NCI-H146 treated with DMSO at 0.1 percent for 48 hours (cell line): ENCODE results near the gene SLC50A1.
"Not testable (repeated sequence)": the region's sequence is repeated elsewhere in the genome, so short reads cannot be mapped to it uniquely, and the experiment has no call there.

Experiments
- DNase-seq: peaks from one replicate; lab custom pipeline; 2025; ENCODE audit not compliant: unreplicated experiment; lab: John Stamatoyannopoulos, UW

SLC50A1 gene

GRCh38 chr1:155116113-155116764, 19.4 kb upstream of the SLC50A1 start:
- no peak for DNase-seq

DNA sequence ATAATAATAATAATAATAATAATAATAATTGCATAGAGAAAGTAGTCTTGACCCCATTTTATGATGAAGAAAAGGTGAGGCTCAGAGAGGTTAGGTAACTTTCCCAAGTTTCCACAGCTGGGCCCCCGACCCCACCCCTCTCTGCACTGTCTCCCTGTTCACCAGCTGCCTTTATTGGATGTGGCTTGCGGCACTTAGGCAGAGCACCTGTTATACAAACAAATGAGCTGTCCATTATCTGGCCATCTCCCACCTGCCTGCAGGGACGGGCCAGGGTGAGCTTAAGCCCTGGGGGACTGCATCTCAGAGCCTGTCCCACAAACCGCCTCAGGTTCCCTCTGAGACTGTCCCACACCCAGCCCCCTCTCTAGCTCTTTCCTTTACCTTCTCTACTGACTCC, 18.0 kb upstream of the SLC50A1 start:
- peak; percentile 70 for DNase-seq

DNA sequence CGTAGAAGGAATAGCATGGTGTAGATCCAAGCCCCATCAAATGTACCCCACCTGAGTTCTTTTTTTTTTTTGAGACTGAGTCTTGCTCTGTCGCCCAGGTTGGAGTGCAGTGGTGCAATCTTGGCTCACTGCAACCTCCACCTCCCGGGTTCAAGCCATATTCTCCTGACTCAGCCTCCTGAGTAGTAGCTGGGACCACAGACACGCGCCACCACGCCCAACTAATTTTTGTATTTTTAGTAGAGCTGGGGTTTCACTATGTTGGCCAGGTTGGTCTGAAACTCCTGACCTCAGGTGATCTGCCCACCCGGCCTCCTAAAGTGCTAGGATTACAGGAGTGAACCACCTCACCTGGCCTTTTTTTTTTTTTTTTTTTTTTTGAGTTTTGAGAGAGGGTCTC, 17.6 kb upstream of the SLC50A1 start:
- not testable (repeated sequence) for DNase-seq

GRCh38 chr1:155120253-155120652, 15.4 kb upstream of the SLC50A1 start:
- DNase-seq = no peak

DNA sequence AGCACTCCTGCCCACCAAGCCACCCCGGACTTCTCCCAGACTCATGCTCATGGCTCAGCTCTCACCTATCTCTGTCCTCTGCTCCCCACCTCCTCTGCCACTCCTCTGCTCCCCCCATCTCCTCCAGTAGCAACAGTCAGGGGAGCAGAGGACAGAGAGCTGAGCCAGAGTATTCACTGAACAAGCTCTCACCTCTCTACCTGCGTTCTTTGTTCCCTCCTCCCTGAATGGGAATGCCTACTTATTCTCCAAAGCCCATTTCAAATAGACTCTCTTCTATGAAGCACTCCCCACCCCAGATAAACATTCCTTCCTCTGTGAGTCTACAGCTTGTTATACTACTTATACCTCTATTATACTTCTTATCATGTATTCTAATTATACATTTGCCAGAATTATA, 14.4 kb upstream of the SLC50A1 start:
- no peak for DNase-seq

DNA sequence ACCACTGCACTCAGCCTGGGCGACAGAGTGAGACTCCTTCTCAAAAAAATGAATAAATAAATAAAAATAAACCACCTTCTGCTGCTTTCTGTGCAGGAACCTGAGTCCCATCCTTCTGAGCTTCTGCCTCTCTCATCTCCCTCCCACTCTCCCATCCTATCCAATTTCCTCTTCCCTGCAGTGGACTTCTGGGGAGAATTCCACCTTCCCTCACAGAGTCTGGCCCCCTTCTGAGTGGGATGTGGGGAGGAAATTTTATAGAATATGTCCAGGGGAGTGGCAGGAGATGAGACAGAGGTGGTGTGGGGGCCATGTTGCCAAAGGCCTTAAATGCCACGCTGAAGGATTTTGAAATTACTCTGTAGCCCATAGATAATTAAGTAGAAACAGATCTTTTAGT, 13.3 kb upstream of the SLC50A1 start:
- DNase-seq = no peak

- DNase-seq = no peak
Measured at GRCh38 chr1:155123801-155124200, 11.9 kb upstream of the SLC50A1 start.

DNA sequence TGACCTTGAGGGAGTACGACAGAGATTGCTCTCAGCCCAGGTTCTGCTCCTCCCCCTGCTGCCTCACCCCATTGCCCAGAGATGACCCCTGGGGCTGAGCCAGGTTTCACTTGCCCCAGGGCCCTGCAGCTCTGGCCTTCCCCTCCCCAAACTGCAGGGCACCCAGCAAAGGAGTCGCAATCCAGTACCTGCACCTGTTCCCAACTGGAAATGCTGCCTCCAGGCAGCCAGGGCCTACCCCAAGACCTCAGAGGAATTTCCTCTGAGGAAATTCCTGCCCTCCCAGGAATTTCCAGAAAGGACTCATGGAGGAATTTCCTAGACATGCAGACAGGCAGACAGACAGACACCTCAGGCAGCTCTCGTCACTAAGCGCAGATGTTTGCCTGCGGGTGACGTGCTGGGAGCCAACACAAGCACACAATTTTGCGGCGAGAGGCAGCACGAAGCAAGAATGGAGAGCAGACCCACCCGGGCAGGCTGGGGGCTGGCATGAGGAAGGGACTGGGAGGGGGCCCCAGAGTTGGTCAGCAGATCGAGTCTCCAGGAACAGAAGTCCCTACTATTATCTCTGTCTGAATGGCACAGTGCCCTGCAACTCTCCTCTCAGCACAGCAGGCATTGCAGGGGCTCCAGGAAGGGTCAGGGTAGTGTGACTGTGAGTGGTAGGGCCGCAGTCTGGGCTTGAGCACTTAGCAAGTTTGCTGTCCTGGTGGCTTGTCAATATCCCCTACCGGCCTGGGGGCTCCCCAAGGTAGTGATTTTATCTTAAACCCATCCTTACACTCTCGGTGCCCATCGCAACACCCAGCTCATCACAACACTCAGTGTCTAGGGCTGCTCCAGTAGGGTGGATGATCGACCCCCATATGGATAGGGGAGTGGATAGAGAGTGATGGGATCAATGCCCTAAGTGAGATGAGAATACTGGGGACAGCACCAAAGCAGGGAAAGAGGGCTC, 10.9 kb upstream of the SLC50A1 start:
- no peak for DNase-seq

- DNase-seq = no peak
Measured at GRCh38 chr1:155125511-155125945, 10.1 kb upstream of the SLC50A1 start.

- DNase-seq = peak; percentile 33
Measured at GRCh38 chr1:155125946-155126555, 9.6 kb upstream of the SLC50A1 start.

- DNase-seq = no peak
Measured at GRCh38 chr1:155126556-155127104, 9.0 kb upstream of the SLC50A1 start.

DNA sequence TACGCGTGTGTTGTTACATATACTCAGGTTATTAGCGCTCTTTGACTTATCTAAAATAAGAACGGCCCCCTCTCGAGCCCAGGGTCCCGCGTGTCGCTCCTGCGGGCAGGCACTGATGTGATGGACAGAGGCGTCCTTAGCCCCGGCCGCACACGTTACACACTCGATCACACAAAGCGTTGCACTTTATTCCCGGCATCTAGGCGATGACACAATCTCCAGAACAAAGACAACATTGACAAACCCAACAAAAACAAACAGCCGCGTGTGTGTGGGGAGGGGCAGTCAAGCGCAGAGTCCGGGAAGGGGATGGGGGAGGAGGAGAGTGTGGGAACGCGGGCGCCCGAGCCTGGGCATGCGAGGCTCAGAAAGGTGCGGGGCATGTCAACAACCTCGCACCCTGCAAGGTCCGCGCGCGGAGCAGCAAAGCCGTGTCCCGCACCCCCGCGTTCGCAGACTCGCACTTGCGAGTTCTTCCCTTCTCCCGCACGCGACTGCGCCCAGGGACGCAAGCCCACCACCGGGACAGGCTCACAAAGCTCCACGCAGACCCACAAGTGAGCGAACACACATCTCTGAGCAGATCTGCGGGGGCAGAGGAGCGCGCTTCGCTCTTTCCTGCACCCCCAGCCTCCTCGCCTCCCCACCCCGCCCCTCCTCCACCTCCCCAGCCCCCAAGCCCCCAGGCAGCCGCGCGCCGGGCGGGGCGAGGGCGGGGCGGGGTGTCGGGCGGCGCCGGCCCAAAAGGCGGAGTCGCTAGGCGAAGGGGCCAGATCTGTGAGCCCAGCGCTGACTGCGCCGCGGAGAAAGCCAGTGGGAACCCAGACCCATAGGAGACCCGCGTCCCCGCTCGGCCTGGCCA, 8.3 kb upstream of the SLC50A1 start, which contains the start of gene EFNA1:
Gene EFNA1 (plus strand): TSS at position 772 of the 862 bp plus-strand sequence. CDS start 102 bp downstream, outside the sequence.
- DNase-seq = no peak

DNA sequence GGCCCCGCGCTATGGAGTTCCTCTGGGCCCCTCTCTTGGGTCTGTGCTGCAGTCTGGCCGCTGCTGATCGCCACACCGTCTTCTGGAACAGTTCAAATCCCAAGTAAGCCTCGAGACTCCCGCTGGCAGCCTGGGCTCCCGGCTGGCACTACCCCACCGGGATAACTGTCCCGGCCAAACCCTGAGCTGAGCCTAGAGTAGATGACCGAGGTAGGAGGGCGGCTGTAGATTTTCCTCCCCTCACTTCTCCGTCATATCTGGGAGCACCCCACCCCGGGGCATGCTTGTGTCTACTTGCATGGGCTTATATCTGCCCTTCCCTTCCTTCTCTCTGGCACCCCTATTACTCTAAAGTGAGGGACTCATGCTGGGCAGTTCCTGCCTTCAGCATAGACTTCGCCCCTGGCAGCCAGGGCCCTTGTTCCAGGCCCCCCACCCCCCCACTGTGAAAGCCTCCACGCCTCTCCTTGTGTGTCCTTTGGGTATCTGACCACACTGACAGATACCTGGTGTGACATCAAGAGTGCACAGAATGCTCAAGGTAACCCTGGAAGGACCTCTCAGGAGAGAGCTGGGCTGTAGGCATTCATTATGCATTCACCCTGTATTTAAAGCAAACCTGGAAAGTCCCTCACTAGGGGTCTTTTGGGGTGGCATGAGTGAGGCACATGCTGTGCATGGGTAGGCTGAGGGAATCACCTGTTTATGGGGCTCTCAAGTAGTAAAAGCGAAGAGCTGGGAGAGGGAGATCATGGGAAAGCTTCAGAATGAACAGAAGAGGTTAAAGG, 7.5 kb upstream of the SLC50A1 start:
- DNase-seq = no peak

GRCh38 chr1:155128755-155129473, 6.7 kb upstream of the SLC50A1 start:
- DNase-seq = no peak

DNA sequence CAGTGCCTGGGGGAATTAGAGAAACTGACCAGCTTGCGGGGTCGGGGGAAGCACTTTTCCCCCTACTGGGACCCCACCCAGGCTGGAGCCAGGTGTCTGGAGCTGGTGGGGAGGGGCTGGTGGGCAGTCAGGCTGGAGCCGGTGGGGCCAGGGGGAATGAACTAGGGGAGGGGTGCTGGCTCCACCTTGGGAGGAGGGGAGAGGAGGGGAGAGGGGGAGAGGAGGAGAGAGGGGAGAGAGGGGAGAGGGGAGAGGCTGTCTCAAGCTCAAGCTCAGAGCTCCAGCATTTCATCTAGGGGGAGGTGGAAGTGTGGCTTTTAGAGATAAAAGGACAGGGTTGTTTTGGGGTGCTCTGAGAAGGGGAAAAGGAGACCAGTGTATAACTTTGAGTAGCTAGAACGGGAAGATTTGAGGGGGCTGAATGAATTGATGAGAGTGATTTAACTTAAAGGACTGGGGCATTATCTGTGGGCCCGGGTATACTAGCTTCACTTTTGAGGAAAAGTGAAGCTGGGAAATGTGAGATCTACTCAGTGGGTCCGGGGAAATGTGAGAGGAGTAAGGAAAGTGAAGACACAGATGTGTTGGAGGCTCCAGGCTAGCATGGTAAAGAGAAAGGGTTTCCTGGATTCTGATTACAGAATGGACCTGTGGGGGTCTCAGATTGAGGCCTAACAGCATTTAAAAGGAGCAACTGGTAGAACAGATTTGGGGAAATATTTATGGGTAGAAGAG, 5.2 kb upstream of the SLC50A1 start:
- DNase-seq = no peak

- DNase-seq = no peak
Measured at GRCh38 chr1:155131285-155131684, 4.4 kb upstream of the SLC50A1 start.

- DNase-seq = no peak
Measured at GRCh38 chr1:155131856-155132255, 3.8 kb upstream of the SLC50A1 start.

DNA sequence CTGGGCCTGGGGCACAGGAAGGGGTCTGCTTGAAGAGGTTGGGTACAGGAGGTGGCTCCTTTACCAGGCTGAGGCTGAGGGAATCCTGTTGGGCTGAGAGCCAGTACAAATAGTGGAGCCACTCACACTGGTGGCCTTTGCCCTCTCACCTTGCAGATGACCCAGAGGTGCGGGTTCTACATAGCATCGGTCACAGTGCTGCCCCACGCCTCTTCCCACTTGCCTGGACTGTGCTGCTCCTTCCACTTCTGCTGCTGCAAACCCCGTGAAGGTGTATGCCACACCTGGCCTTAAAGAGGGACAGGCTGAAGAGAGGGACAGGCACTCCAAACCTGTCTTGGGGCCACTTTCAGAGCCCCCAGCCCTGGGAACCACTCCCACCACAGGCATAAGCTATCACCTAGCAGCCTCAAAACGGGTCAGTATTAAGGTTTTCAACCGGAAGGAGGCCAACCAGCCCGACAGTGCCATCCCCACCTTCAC, 1.8 kb upstream of the SLC50A1 start:
- DNase-seq = no peak
